Measurements from ENCODE around the gene MRPL18.

GRCh38 chr6:159753081-159753872, 37.0 kb upstream of the MRPL18 start:
- TF ChIP-seq POLR2A (IDR thresholded peaks at IDR 0.05; ENCODE audit: control extremely low read depth in 1 of 2, low read depth in 2 of 2, low read length in 2 of 2) (no peak), JUND (IDR thresholded peaks at IDR 0.05; ENCODE audit: low read length) (no peak), CHD2 (IDR thresholded peaks at IDR 0.05; ENCODE audit: low read length) (no peak), CTCF (IDR thresholded peaks at IDR 0.05; ENCODE audit: control extremely low read depth in 1 of 3, insufficient read depth in 1 of 3, low read depth in 1 of 3, low read length in 3 of 3) (no peak), KDM1A (IDR thresholded peaks at IDR 0.05; ENCODE audit: borderline replicate concordance, low read length) (no peak), EGR1 (IDR thresholded peaks at IDR 0.05; ENCODE audit: borderline replicate concordance, low read depth, low read length) (no peak)

All from H1 (cell line).